Measurements from ENCODE around the gene IFI44L.

Gene IFI44L

DNA sequence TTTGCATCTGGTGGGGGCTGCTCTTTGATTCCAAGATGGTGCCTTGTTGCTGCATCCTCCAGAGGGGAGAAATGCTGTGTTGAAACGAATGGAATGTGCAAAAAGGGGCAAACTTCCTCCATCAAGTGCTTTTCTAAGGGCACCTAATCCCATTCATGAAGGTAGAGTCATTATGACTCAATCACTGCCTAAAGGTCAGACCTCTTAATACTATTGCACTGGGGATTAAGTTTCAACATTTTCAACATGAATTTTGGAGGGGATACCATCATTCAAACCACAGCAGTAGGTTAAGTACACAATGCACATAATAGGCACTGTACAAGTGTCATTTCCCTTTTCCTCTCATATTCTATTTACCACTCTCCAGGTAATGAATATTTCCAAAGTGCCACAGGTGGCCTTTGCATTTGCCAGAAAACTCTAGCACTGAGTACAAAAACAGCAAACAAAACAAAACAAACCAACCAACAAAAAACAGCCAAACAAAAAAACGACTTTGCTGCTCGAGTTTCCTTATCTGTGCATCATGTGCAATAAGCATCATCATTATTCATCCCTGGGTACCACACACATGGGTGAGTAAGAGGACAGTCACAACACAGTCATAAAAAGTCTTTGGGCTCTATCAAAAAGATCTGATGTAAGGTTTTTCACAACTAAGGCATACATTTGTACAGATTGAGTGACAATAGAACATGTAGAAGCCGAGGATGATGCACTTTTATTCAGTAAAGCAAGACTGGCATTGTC lies 71.9 kb downstream of the IFI44L start:
- DNase-seq: no peak

Measured in eye (tissue), 1 donor.